Left lobe of liver (tissue), 2 donors: Measurements from ENCODE around the gene KDM5A. TPM values are rescaled to one million over a fixed set of nuclear protein-coding genes. Genes with fewer than 3 reads are reported as not detected.
"Not testable (repeated sequence)": the region's sequence is repeated elsewhere in the genome, so short reads cannot be mapped to it uniquely, and the experiment has no call there.

ENCODE experiments used
- ATAC-seq: fragments of 200-7000 bp; cut with Tn5 transposase; one replicate; pipeline ENCODE4 v1.9.1; 2020; ENCODE audit warnings: mild to moderate bottlenecking, moderate library complexity
- DNase-seq: peaks from one replicate; pipeline ENCODE4 v3.0.0-alpha.2; 2020; ENCODE audit warnings: low spot score
- total RNA-seq: library from RNA; stranded (reverse); gene quantifications from one replicate; pipeline ENCODE4 v1.2.1, GENCODE V29; 2021
- donor health status: DM: no; HTN: no; CAD: no; lungs with moderate emphysema.
- donor health status: DM: no; HTN: yes; CAD: no.

Gene KDM5A
- total RNA-seq, 1 donor from 2014 or later: 25.6 TPM

- no peak for ATAC-seq
- DNase-seq: no peak
Measured at GRCh38 chr12:242496-242895, 146.6 kb downstream of the KDM5A start.

GRCh38 chr12:241266-241665, 147.9 kb downstream of the KDM5A start:
- ATAC-seq: no peak
- DNase-seq: peak; percentile 1

- ATAC-seq (no peak), DNase-seq (no peak)
Measured at GRCh38 chr12:240566-240965, 148.6 kb downstream of the KDM5A start.

- ATAC-seq: no peak
- peak; percentile 22 for DNase-seq
Measured at GRCh38 chr12:238736-239398, 150.3 kb downstream of the KDM5A start.

GRCh38 chr12:238116-238515, 151.0 kb downstream of the KDM5A start:
- ATAC-seq: no peak
- DNase-seq: peak; percentile 34

- peak; percentile 81 for ATAC-seq
Measured at GRCh38 chr12:237026-237815, 151.9 kb downstream of the KDM5A start.

GRCh38 chr12:236445-236844, 152.7 kb downstream of the KDM5A start:
- peak; percentile 55 for DNase-seq

More at GRCh38 chr12:237026-237815, 151.9 kb downstream of the KDM5A start:
- DNase-seq: peak; percentile 91

GRCh38 chr12:235967-236366, 153.2 kb downstream of the KDM5A start:
- ATAC-seq, DNase-seq: not testable (repeated sequence)

More at GRCh38 chr12:236445-236844, 152.7 kb downstream of the KDM5A start:
- ATAC-seq: peak; percentile 49

GRCh38 chr12:234891-235415, 154.2 kb downstream of the KDM5A start:
- DNase-seq: peak; percentile 44

GRCh38 chr12:234019-234418, 155.1 kb downstream of the KDM5A start:
- no peak for ATAC-seq
- peak; percentile 40 for DNase-seq

More at GRCh38 chr12:234891-235415, 154.2 kb downstream of the KDM5A start:
- ATAC-seq: no peak

GRCh38 chr12:233615-233968, 155.5 kb downstream of the KDM5A start:
- DNase-seq (peak; percentile 24), ATAC-seq (no peak)

- ATAC-seq (peak; percentile 16), DNase-seq (peak; percentile 52)
Measured at GRCh38 chr12:232731-233614, 156.1 kb downstream of the KDM5A start.

- ATAC-seq (no peak), DNase-seq (peak; percentile 42)
Measured at GRCh38 chr12:230925-231671, 158.0 kb downstream of the KDM5A start.

Other genes starting within 250 kb of the KDM5A start
- 72.6 TPM for gene SLC6A12, start 175.2 kb downstream of the KDM5A start, total RNA-seq
- gene SLC6A13, start 126.5 kb downstream of the KDM5A start, total RNA-seq: 91.6 TPM
- 1.2 TPM for gene CCDC77, start 12.3 kb upstream of the KDM5A start, total RNA-seq
- 0.30 TPM for gene B4GALNT3, start 70.6 kb upstream of the KDM5A start, total RNA-seq